ENCODE results near the gene GAK.

The GAK gene

GRCh38 chr4:878796-879728, 53.1 kb downstream of the GAK start:
- no peak overlapping the region for H3K4me3 ChIP-seq (ENCODE audit: low read length)

GRCh38 chr4:877502-877901, 54.6 kb downstream of the GAK start:
- H3K4me3 ChIP-seq (ENCODE audit: low read length): no peak overlapping the region
- TF ChIP-seq ZNF274 (IDR thresholded peaks at IDR 0.05; ENCODE audit: low read depth, low read length): no peak

More at GRCh38 chr4:878796-879728, 53.1 kb downstream of the GAK start:
- TF ChIP-seq ZNF274 (IDR thresholded peaks at IDR 0.05; ENCODE audit: low read depth, low read length): no peak

GRCh38 chr4:876780-877179, 55.3 kb downstream of the GAK start:
- H3K4me3 ChIP-seq (ENCODE audit: low read length): no peak overlapping the region
- no peak for TF ChIP-seq ZNF274 (IDR thresholded peaks at IDR 0.05; ENCODE audit: low read depth, low read length)

- TF ChIP-seq ZNF274 (IDR thresholded peaks at IDR 0.05; ENCODE audit: low read depth, low read length): no peak
- no peak overlapping the region for H3K4me3 ChIP-seq (ENCODE audit: low read length)
Observed at GRCh38 chr4:875818-876423, 56.2 kb downstream of the GAK start.

GRCh38 chr4:874971-875817, 56.9 kb downstream of the GAK start:
- TF ChIP-seq ZNF274 (IDR thresholded peaks at IDR 0.05; ENCODE audit: low read depth, low read length): no peak
- H3K4me3 ChIP-seq (ENCODE audit: low read length): no peak overlapping the region

- no peak for TF ChIP-seq ZNF274 (IDR thresholded peaks at IDR 0.05; ENCODE audit: low read depth, low read length)
- no peak overlapping the region for H3K4me3 ChIP-seq (ENCODE audit: low read length)
Observed at GRCh38 chr4:874056-874455, 58.1 kb downstream of the GAK start.

GRCh38 chr4:872241-872981, 59.7 kb downstream of the GAK start:
- no peak for TF ChIP-seq ZNF274 (IDR thresholded peaks at IDR 0.05; ENCODE audit: low read depth, low read length)
- H3K4me3 ChIP-seq (ENCODE audit: low read length): no peak overlapping the region

- TF ChIP-seq ZNF274 (IDR thresholded peaks at IDR 0.05; ENCODE audit: low read depth, low read length): no peak
- no peak overlapping the region for H3K4me3 ChIP-seq (ENCODE audit: low read length)
Observed at GRCh38 chr4:871484-871883, 60.6 kb downstream of the GAK start.

- no peak for TF ChIP-seq ZNF274 (IDR thresholded peaks at IDR 0.05; ENCODE audit: low read depth, low read length)
- no peak overlapping the region for H3K4me3 ChIP-seq (ENCODE audit: low read length)
Observed at GRCh38 chr4:870951-871350, 61.2 kb downstream of the GAK start.

GRCh38 chr4:869776-870175, 62.3 kb downstream of the GAK start:
- no peak overlapping the region for H3K4me3 ChIP-seq (ENCODE audit: low read length)
- TF ChIP-seq ZNF274 (IDR thresholded peaks at IDR 0.05; ENCODE audit: low read depth, low read length): no peak

- H3K4me3 ChIP-seq (ENCODE audit: low read length): no peak overlapping the region
- TF ChIP-seq ZNF274 (IDR thresholded peaks at IDR 0.05; ENCODE audit: low read depth, low read length): no peak
Observed at GRCh38 chr4:868421-868820, 63.7 kb downstream of the GAK start.

- H3K4me3 ChIP-seq (ENCODE audit: low read length): no peak overlapping the region
- TF ChIP-seq ZNF274 (IDR thresholded peaks at IDR 0.05; ENCODE audit: low read depth, low read length): no peak
Observed at GRCh38 chr4:867526-868250, 64.4 kb downstream of the GAK start.

GRCh38 chr4:866761-867390, 65.2 kb downstream of the GAK start:
- TF ChIP-seq ZNF274 (IDR thresholded peaks at IDR 0.05; ENCODE audit: low read depth, low read length): no peak
- no peak overlapping the region for H3K4me3 ChIP-seq (ENCODE audit: low read length)
